KG1 (cell line): Measurements from ENCODE around the gene HSF5.
A peak's percentile ranks its signal among the peaks of the same experiment; 100 is the strongest.
"Not testable (repeated sequence)": the region's sequence is repeated elsewhere in the genome, so short reads cannot be mapped to it uniquely, and the experiment has no call there.

ENCODE experiments used
- DNase-seq: peaks from one replicate; lab custom pipeline; 2025; lab: John Stamatoyannopoulos, UW

HSF5 gene

DNA sequence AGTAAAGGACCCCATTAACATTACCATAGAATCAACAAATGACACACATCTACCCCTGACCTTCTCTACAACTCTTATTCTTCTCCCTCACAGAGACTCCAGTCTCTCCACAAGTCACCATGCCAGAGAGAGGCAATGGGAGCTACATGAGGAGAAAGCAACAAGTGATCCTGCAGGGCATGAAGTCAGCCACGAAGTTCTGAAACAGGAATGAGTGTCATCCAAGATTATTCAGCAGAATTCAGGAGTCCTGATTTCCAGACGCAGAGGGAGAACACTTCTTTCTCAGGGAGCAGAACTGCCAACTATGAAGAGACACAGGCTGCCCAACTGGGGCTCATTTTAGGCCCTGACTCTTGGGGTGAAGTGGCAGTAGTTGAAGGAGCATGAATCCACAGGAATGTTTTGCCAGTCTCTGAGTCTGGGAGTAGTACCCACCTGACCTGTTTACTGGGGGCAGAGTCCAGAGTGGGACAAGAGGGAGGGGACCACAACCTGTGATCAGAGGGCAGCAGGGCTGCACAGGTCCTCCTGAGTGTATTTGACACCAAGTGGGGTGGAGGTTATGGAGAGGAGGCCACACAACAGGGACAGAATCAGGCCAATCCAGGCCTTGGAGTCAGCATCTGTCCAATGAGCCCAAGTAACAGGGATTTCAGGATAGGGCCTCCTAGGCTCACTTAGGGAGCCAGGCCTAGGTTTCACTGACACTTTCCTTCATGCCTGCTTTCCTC is 28.6 kb upstream of the HSF5 start:
- DNase-seq = no peak

- DNase-seq = no peak
These were observed 27.1 kb upstream of the HSF5 start for GRCh38 chr17:58515286-58515685.

DNA sequence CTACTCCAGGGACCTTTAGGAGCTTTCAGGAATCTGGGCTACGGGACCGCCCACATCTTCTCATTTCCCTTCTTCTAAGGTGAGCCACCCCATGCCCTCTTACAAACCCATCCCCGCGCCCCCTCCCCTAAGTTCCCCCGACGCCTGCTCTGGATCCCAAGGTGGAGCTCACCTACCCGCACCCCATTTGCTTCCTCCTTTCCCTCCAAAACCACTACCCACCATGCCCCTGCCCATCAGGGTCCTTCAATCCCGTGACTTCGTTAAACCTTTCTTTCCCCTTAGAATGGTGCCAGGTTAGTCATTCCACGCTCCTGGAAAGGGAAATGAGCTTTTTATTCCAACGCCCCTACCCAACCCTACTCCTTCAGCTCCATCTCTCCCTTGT is 26.6 kb upstream of the HSF5 start:
- DNase-seq = no peak

GRCh38 chr17:58513965-58514769 is 26.0 kb upstream of the HSF5 start, which contains the start of gene MTMR4:
MTMR4 (minus strand) TSS chr17:58514638; CDS start chr17:58514407, 231 bp downstream.
- DNase-seq = peak; percentile 15

GRCh38 chr17:58513267-58513964 is 25.2 kb upstream of the HSF5 start:
- DNase-seq = no peak

- no peak for DNase-seq
These were observed 21.9 kb upstream of the HSF5 start for GRCh38 chr17:58510075-58510474.

DNA sequence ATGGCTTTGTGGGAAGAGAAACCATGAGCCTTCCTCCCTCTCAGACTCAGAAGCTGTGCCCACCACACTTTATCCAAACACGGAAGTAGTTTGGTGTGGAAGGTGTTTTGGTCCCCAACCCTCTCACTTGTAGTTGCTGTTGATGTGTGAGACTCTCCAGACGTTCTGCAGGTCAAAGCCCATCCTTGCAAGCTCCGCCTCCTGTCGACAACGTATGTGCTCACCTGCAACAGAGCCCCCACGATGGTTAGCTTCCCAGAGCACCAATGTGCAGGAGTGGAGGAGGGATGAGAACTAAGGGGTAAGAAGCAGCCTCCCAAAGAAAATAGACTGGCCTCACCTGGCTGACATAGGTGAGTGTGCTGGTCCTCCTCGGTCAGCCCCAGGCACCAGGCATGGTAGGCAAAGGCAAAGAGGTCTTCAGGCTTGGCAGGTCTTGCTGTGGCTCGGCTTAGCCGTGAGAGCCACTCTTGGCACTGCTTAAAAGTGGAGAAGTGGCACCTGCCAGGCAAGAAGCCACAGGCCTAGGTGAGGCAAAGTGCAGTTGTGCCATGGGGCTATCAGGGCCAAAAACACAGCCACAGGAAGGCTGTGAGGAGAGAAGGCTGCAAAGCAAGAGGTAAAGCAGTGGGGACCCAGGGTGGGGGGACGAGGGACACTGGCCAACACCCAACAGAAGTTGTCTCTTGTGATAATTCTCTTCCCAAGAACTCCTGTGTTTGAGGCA is 20.3 kb upstream of the HSF5 start:
- DNase-seq = no peak

DNA sequence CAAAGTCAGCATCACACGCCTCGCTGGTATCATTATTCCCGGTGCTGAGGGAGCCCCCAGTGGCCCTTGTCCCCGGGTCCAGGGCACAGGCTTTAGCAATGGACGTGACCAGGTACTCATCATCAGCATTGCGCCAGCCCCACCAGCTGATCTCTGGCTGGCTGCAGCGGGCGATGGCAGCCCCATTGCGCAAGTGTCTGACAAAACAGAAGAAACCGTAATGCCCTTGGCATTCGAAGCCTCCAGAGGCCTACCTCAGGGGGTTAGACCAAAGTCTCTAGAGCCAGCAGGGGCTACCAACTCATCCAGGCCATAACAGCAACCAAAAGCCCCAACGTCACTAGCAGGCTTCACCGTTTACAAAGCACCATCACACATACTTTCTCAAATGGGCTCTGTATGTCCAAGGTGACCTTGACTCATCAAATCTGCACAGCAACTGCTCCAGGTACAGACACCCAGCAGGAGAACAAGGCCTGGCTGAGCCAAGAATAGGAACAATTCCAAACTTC is 19.0 kb upstream of the HSF5 start:
- DNase-seq = no peak

- DNase-seq = no peak
These were observed 18.3 kb upstream of the HSF5 start for GRCh38 chr17:58506354-58507080.

DNA sequence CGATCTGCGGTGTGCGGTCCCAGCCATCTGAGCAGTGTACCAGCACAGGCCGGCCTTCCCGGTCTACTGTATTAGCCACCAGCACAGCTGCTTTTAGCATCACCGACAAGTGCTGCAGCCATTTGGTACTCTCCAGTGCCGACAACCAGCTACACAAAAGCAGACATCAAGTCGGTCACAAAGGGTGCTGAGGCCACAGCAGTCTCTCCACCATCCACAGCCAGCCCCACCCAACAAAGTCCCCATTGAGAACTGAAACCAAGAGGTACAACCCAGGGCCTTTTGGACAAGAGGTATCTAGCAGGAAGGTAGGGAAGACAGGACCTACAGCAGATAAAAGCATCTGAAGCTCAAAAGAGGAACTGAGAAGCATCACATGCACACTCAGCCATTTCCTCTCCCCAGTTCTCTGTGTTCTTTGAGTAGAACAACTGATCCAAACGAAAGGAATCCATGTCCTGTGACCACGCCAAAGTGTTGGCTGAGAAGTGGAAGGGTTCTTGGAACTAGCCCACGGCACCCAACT is 16.7 kb upstream of the HSF5 start:
- DNase-seq = no peak

DNA sequence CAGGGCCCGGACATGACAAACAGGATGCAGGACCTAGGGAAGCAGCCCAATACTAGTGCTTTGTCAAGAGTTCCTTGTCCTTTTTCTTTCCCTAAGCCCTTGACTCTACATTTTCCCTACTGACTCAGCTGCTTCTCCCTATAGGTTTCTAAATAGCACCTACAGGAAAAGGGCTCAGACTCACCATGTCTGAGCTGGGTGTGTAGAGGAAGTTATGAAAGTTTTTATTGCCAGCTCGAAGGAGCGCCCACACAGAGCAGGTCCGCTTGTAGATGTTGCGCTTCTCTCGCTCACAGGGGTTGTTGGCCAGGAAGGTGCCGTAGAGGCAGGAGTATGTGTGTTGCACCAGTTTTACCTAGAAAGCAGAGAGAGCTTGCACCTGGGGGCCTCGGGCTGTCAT is 15.7 kb upstream of the HSF5 start:
- no peak for DNase-seq

GRCh38 chr17:58503134-58503533 is 14.9 kb upstream of the HSF5 start:
- not testable (repeated sequence) for DNase-seq

- DNase-seq = no peak
These were observed 13.2 kb upstream of the HSF5 start for GRCh38 chr17:58501451-58501850.

- DNase-seq = no peak
These were observed 10.1 kb upstream of the HSF5 start for GRCh38 chr17:58498177-58498828.

GRCh38 chr17:58493506-58493905 is 5.3 kb upstream of the HSF5 start:
- DNase-seq = no peak

GRCh38 chr17:58492238-58493121 is 4.3 kb upstream of the HSF5 start:
- no peak for DNase-seq

- no peak for DNase-seq
These were observed 3.4 kb upstream of the HSF5 start for GRCh38 chr17:58491510-58492045.

DNA sequence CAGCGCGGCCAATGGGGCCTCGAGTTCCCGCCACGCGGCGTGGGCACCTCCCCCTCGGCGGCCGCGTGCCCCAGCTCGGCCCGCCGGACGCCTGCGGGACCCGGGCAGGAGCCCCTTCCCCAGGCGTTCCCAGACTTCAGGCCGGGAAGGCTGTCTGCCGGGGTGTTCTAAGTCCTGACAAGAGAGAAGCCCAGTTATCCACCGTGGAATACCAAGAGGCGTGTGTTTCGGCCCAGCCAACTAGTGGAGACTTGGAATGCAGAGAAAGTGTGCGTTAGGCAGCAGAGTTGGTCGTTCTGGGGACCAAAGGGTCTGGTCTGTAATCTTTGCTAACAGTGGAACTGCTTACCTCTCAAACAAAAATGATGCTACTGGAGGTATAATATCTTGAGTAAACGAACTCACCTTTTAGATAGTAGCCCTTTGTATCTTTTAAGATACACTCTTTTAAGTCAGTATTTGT is 251 bp upstream of the HSF5 start:
- DNase-seq = no peak

GRCh38 chr17:58484600-58484999 is 3.6 kb downstream of the HSF5 start:
- DNase-seq = no peak
